GM18517 (cell line): ENCODE measurements around the gene SNX13.
A peak's percentile ranks its signal among the peaks of the same experiment; 100 is the strongest.

Experiments
- ATAC-seq: cut with Tn5 transposase; IDR thresholded peaks from one replicate; pipeline ENCODE4 v1.9.1; 2021; ENCODE audit warnings: mild to moderate bottlenecking, moderate library complexity; ENCODE audit not compliant: unreplicated experiment

SNX13 gene, protein sequence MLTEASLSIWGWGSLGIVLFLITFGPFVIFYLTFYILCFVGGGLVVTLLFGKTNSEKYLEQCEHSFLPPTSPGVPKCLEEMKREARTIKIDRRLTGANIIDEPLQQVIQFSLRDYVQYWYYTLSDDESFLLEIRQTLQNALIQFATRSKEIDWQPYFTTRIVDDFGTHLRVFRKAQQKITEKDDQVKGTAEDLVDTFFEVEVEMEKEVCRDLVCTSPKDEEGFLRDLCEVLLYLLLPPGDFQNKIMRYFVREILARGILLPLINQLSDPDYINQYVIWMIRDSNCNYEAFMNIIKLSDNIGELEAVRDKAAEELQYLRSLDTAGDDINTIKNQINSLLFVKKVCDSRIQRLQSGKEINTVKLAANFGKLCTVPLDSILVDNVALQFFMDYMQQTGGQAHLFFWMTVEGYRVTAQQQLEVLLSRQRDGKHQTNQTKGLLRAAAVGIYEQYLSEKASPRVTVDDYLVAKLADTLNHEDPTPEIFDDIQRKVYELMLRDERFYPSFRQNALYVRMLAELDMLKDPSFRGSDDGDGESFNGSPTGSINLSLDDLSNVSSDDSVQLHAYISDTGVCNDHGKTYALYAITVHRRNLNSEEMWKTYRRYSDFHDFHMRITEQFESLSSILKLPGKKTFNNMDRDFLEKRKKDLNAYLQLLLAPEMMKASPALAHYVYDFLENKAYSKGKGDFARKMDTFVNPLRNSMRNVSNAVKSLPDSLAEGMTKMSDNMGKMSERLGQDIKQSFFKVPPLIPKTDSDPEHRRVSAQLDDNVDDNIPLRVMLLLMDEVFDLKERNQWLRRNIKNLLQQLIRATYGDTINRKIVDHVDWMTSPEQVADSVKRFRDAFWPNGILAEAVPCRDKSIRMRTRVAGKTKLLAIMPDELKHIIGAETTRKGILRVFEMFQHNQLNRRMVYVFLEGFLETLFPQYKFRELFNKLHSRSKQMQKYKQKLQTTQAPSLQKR

DNA sequence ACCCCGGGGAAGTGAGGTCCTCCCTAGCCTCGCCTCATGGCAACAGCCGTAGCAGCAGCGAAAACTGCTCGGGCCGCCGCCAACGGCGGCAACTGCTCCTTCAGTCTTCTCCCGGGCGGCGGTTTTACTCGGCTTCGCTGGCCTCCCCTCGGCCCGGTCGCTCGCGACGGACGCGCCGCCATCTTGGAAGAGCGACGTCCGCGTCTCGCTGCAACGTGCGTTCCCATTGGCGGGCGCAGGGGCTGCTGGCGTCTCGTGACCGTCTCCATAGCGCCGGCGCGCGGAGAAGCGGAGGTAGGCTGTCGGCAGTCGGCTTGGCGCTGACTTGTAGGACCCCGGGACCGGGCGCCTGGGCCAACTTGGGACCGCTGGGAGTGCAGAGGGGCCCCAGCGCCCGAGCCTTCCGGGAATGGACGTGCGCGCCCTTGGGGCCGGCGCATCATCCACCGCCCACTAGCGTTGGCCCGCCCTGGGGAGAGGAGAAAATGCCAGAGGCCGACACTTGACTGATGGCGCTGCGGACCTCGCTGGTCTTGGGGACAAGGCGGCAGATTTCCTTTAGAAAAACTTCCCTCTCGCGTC is at the start of gene SNX13:
SNX13 (minus strand) TSS at position 193 of the 582 bp plus-strand sequence. CDS start 199 bp downstream, outside the sequence.
- peak; percentile 83 for ATAC-seq

DNA sequence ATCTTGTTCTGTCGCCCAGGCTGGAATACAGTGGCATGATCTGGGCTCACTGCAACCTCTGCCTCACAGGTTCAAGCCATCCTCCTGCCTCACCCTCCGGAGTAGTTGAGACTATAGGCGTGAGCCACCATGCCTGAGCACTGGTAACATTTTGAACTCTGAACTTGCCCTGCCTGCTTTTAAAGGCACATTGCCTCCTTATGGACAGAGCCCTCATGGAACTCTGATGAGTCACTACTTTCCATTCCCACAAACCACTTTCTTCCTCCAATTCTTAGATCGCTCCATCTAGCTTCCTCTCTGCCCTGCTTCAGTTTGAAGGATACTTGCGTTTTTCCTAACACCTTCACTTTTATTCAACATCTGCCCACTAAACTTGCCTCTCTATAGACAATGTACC is 49.3 kb upstream of the SNX13 start:
- ATAC-seq: no peak

DNA sequence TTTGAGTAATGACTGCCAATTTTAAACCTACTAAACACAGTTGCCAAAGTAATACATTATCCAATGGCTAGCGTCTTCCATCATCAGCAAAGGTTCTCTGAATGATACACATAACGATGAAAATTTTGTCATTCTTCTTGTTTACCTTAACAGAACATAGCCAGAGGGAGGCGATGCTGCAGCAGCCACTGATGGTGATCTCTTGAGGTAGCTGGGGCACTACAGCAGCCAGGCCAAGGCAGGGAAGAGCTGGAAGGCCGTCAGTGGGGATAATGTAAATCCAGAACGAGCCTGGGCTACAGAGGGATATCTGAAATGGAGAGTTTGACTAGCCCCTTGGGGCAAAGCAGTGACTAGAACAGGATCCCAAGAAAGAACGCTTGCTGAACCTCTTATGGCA is 48.6 kb upstream of the SNX13 start:
- ATAC-seq: no peak

DNA sequence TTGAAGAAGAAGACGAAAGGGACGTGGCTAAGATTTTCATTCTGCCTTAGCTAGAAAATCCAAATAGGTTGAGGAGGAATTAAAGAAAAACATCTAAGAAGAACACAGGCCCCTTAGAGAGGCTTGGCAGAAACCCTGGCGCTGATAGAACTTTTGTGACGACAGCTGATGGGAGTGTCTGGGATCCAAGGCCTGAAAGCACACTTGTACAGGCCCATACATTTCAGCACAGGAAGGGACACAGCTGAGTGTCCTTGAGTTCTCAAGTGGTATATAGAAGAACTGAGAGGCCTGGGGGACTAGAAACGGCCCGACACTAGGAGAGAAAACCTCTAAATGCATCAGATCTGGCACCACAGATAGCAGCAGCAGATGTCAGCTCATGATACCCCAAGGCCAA is 47.8 kb upstream of the SNX13 start:
- no peak for ATAC-seq

DNA sequence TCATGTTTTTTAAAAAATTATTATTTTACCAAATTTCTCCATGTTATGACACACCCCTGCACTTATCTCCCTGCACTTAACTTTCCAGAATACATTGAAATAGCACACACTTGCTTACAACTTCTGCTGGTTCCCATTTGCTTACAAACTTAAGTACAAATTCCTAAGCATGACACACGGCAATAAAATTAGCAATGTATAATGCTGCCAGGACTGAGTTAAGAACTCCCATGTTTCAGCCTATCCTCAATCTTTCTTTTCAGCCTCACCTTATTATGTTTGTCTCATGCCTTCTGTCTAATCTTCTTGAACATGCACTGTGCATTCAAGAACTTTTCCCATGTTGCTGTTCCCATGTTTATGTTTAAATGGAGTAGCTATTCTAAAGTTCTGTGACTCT is 46.6 kb upstream of the SNX13 start:
- ATAC-seq: no peak

DNA sequence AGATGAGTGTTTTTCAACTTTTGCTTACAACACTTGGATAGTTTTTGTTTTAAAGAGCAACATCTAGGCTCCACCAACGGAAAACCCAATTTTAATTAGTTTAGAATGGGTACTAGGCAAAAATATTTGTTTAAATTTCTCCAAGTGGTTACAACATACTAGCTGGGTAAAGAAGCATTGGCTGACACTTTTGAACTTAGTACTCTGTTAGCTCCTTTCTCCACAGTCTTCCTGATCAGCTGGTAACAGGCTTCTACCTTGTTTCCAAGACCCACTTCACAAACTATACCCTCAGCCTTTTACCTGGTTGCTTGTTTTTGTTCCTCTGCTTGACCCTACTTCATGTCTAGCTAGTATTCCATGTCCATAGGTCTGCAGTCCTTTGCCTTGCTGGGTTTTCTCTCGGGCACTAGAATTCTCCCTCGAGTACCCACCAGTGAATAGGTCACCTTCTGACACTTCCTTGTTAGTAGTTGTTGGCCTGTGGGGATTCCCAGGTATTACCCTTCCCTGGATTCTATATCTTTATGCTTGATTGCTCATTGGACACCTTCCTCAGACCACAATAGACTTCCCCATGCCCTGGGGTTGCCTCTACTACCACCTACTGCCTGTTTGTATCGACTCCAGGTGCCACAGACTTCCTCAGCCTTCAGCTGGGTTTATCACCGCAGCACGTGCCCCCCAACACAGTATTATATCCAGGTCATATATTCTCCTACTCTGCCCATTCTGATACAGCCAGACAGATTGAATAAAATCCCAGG is 45.4 kb upstream of the SNX13 start:
- no peak for ATAC-seq

DNA sequence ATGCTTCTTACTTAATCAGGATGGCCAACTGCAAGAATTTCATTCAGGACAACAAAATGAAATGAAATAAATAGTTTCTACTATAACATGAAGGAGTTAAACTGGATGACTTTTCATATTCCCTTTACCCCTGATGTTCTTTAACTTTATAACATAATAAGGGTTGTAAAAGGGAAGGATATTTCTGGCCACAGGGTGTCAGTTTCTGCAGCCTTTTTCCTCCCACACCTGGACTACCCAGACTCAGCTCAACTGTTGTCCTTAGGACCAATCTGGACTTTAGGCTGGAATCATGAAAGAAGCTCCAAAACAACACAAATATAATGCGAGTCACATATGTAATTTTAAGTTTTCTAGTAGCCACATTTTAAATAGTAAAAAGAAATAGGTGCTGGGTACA is 44.0 kb upstream of the SNX13 start:
- ATAC-seq: no peak

DNA sequence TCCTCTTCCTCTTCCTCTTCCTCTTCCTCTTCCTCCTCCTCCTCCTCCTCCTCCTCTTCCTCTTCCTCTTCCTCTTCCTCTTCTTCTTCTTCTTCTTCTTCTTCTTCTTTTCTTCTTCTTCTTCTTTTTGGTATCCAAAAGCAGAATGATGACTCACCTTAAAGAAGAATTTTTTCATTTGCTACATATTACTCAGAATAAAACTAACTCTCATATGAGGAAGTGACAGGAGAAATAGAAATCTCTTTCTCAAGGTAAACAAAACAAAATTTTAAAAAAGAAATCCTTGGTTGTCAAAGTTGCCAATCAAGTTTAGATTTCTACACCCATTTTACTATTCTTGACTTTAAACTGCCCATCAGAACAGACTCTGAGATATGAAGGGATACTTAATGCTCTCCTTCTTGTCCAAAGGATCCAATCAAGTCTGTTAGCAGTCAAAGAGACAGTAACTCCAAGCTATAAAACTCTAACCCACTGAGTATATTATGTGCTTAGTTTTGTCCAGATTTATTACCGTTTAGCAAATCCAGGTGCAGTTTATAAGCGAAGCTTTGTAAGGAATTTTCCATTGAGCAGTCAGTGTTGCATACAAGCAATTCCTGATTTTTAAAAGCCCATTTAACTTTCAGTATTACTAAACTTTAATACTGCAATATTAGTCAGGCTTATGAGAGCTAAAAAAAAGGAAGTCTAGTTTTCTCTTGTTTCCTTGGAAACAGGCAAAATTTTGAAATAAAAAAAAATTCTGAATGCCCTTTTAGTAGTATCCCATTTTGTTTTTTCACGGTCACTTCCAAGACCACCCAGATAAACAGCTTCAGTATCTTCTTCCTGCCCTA is 43.1 kb upstream of the SNX13 start:
- no peak for ATAC-seq

DNA sequence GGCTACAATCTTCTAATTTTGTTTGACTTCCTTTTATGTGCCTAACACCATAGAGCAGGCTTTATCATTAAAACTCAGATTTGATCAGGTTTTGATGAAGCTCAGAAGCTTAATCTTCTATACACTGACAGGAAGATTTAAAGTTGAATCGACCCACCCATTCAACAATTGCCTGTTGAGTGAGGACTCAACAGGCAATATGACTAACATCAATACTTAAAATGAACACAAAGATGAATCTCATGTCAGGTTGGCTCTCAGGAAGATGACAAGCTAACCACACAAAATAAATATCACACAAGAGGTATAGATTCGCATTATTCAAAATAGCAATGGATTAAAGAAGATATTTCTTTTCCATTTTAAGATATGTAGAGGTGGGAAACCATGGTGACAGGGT is 36.7 kb upstream of the SNX13 start:
- no peak for ATAC-seq

DNA sequence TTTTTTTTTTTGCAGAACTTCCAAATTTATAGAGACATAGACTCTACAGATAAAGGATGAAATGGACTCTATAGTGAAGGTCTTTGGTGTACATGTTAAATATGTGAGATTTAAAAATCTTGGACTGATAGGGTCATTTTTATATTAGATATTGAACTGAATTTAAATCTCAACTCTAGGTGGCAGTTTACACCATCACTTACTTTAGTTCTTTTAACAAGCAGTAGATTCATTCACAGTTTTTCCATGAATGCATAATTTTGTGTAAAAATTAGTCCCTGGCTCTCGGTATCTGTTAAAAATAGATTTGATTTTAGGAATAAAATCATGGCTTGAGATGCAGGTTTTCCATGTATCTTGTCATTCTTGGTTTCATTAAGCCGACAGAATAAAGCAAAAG is 31.1 kb upstream of the SNX13 start:
- ATAC-seq: no peak

DNA sequence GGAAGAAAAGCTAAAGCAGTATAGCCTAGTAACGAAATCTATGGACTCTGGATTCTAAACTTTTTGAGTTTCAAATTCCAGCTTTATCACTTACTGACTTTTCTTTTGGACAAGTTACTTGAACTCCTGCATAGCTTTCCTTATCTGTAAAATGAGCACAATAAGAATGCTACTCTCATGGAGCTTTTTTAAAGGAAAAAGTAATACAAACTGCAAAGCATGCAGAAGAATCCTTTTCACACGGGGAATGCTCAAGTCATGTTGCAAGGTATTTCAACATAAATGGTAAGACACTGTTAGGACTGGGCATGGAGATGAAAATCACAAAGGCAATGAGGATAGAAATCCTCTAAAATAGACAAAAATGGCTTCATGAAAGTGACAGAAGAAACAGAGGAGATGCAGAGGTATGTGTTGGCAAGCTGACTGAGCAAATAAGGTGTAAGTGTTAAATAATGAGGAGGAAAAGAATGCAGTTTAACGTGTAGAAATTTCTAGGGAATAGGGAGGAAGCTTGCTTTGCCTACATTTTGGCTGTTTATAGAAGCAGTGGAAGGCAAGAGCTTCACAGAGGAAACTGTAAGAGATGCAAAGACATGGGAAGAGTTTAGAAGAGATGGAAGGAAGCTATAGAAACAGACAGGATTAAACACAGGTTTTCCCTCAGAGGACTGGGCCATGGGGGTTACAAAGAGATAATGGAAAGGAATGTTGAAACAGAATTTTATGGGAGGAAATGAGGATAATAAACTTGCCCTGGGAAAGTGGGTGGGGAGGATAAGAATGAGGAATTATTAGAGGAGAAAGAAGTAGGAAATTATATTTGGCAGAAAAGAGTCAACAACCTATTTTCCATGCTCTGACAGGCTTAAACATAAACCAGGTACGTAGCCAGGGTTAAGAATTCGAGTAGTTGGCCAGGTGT is 28.8 kb upstream of the SNX13 start:
- no peak for ATAC-seq

DNA sequence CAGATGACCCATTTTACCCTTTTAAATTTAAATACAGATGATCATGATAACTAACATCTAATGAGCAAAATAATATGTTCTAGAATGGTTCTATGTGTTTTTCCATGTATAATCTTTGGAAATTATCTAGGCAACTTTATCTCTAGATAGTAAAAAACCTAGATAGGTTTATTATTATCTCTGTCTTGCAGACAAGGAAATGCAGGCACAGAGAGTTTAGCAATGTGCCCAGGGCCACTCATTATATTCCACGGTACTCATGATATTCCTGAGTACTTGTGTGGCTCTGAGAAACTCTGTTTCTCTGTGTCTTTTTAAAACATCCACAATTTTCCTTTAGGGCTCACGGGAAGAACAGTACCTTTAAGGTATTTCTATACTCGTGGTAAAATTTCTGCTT is 26.4 kb upstream of the SNX13 start:
- no peak for ATAC-seq

DNA sequence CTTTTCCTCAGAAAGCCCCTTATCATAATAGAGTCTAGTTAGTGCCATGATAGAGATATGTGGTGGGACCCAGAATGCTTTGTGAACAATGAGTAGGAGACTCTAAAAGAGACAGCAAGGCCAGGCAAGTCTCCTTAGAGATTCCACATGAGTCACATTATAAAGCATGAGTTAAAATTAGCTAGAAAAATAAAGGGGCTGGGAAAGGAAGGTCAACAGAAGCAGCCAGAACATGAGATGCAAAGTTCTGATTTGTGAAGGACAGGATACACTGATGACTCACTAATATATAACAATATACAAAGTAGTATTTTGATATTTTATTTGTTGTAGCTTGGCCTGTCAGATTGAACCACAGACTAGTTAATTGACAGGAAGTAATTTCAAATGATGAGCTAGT is 25.3 kb upstream of the SNX13 start:
- no peak for ATAC-seq

DNA sequence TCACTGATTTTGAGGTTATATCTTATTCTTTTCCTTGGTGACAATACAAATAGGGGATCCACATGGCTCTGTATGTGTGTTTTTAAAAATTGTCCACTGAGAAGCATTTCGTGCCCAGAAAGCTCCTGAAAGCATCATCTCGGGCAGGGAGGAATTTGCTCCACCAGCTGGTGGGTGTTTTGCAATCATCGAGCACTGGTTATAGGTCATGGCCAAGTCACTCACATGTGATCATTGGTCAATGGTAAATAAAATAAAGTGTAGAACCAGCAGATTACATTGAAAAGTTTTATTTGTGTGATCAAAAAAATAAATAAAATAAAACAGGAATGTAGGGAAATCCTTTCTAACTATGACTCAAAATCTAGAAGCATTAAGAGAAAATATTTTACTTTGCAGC is 23.0 kb upstream of the SNX13 start:
- no peak for ATAC-seq

DNA sequence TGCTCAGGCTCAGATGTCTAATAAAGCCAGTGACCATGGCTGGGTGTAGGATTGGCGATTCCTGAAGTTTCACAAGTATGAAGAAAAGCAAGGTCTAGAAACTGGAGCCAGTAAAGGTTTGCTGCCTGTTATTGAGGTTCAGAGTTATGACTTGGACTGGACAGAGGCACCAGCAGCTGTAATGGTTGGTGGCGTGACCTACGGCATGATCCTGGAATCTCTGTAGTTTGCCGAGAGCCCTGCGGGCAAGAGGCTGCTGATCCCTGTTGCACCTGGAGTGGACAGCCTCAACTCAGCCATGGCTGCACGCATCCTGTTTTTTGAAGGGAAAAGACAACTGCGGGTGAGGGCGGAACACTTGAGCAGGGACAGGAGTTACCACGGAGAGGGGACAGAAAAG is 22.4 kb upstream of the SNX13 start:
- ATAC-seq: no peak

DNA sequence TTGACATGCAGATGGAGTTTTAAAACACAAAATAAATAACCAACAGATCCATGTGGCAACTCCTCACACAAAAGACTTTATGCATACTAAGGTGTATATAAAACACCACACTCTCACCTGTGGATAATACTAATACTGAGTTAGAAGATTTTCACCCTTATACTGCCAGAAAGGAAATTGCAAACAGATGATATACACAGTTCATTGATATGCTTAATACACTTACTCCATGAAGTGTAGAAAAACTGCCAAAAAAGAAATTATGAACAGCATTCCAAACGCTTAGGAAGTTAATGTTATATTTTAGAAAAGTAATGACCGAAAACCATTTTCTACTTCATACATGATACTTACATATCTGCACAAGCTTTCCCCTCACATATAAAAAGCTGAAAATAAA is 17.6 kb upstream of the SNX13 start:
- no peak for ATAC-seq

DNA sequence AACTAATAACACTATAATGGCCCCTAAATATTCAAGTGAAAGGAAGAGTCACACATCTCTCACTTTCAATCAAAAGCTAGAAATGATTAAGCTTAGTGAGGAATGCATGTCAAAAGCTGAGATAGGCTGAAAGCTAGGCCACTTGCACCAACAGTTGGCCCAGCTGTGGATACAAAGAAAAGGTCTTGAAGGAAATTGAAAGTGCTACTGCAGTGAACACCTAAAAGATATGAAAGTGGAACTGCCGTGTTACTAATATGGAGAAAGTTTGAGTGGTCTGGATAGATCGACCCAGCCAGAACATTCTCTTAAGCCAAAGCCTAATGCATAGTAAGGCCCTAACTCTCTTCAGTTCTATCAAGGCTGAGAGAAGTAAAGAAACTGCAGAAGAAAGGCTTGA is 12.1 kb upstream of the SNX13 start:
- ATAC-seq: peak; percentile 100

DNA sequence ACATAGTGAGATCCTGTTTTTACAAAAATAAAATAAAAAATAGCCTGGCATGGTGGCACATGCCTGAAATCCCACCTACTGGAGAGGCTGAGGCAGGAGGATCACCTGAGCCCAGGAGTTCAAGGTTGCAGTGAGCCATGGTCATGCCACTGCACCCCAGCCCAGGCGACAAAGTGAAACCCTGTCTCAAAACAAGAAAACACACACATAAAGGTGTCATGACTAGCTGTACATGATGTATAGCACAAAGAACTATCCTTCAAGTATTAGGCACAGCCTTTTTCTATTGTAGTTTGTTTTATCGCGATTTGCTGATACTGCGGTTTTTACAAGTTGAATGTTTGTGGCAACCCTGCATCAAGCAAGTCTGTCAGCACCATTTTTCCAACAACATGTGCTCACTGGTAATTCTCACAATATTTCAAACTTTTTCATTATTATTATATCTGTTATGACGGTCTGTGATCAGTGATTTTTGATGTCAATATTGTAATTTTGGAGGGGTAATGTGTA is 11.5 kb upstream of the SNX13 start:
- no peak for ATAC-seq
